SK-N-SH (cell line): ENCODE data around the gene P2RX4. TPM values are rescaled to one million over a fixed set of nuclear protein-coding genes. Genes with fewer than 3 reads are reported as not detected.
"Not testable (repeated sequence)": the region's sequence is repeated elsewhere in the genome, so short reads cannot be mapped to it uniquely, and the experiment has no call there.

ENCODE experiments used
- CTCF ChIA-PET: fragments of 300-600, 350-600 bp; formaldehyde crosslinking; extraction: SDS; loops from one replicate; lab custom pipeline; 2021; lab: Yijun Ruan, JAX
- POLR2A ChIA-PET: fragments of 350-600 bp; sonication (Branson Sonifier 250); formaldehyde crosslinking; extraction: SDS; loops from one replicate; lab custom pipeline; 2020; ENCODE audit warnings: antibody characterized with exemption, inconsistent platforms; lab: Yijun Ruan, JAX
- DNase-seq: peaks from one replicate; pipeline ENCODE4 v3.0.0; 2012
- H2AFZ ChIP-seq: fragments of 200-600 bp; sonication (generic); 2 replicates; pipeline ENCODE4 v1.8.1; 2016; ENCODE audit warnings: antibody characterized with exemption, mild to moderate bottlenecking, low read depth
- H3F3A ChIP-seq: fragments of 200-600 bp; sonication (generic); replicated peaks from 2 replicates; pipeline ENCODE3; 2016; ENCODE audit warnings: antibody characterized with exemption, mild to moderate bottlenecking; ENCODE audit not compliant: insufficient read depth
- H3K27ac ChIP-seq, 2 experiments: fragments of 200-500 bp in 1 of 2; fragments of 200-600 bp in 1 of 2; sonication (Bioruptor generic) in 1 of 2; sonication (generic), shearing (Covaris generic) in 1 of 2; 2 replicates each; pipeline versions ENCODE4 v1.5.1 to v1.6.1; 2014 to 2016; ENCODE audit warnings: low read depth in 2 of 2, inconsistent platforms in 1 of 2, low read length in 1 of 2, mild to moderate bottlenecking in 1 of 2, mixed read lengths in 1 of 2
- H3K27me3 ChIP-seq: fragments of 200-600 bp; sonication (generic), shearing (Covaris generic); 2 replicates; pipeline ENCODE4 v1.6.1; 2016; ENCODE audit warnings: mixed run types; ENCODE audit not compliant: insufficient read depth
- H3K36me3 ChIP-seq, 2 experiments: fragments of 200-500 bp in 1 of 2; fragments of 200-600 bp in 1 of 2; sonication (Bioruptor generic) in 1 of 2; sonication (generic) in 1 of 2; replicated peaks in 1 of 2; 2 replicates each; pipeline versions ENCODE3 to v1.5.1; 2014 to 2016; ENCODE audit warnings: low read length in 1 of 2, mild to moderate bottlenecking in 1 of 2; ENCODE audit not compliant: insufficient read depth in 2 of 2, control insufficient read depth in 1 of 2
- H3K4me1 ChIP-seq, 2 experiments: fragments of 200-500 bp in 1 of 2; fragments of 200-600 bp in 1 of 2; sonication (Bioruptor generic) in 1 of 2; sonication (generic), shearing (Covaris generic) in 1 of 2; 2 replicates each; pipeline versions ENCODE4 v1.5.1 to v1.6.1; 2014 to 2016; ENCODE audit warnings: low read depth in 1 of 2, low read length in 1 of 2, mixed run types in 1 of 2; ENCODE audit not compliant: insufficient read depth in 2 of 2, control insufficient read depth in 1 of 2
- H3K4me2 ChIP-seq: fragments of 200-600 bp; sonication (generic), shearing (Covaris generic); 2 replicates; pipeline ENCODE4 v1.6.1; 2017; ENCODE audit warnings: mixed run types
- H3K4me3 ChIP-seq, 2 experiments: fragments of 200-500 bp in 1 of 2; fragments of 200-600 bp in 1 of 2; sonication (Bioruptor generic) in 1 of 2; sonication (generic), shearing (Covaris generic) in 1 of 2; 2 replicates each; pipeline versions ENCODE4 v1.5.1 to v1.8.1; 2014 to 2016; ENCODE audit warnings: low read depth in 2 of 2, inconsistent platforms in 1 of 2, low read length in 1 of 2, mild to moderate bottlenecking in 1 of 2, mixed read lengths in 1 of 2, moderate library complexity in 1 of 2
- H3K79me2 ChIP-seq: fragments of 200-600 bp; sonication (generic); 2 replicates; pipeline ENCODE4 v1.8.1; 2017; ENCODE audit warnings: mild to moderate bottlenecking; ENCODE audit not compliant: insufficient read depth
- H3K9ac ChIP-seq: fragments of 200-600 bp; sonication (generic); 2 replicates; pipeline ENCODE4 v1.6.1; 2017; ENCODE audit warnings: mixed run types
- H3K9me2 ChIP-seq: fragments of 200-600 bp; sonication (generic); 2 replicates; pipeline ENCODE4 v1.6.1; 2017; ENCODE audit warnings: mixed run types
- H3K9me3 ChIP-seq: fragments of 200-600 bp; sonication (generic); 2 replicates; pipeline ENCODE4 v1.6.1; 2017; ENCODE audit warnings: mixed run types, mild to moderate bottlenecking, moderate library complexity
- H4K20me1 ChIP-seq: fragments of 200-600 bp; sonication (generic); 2 replicates; pipeline ENCODE4 v1.6.1; 2017; ENCODE audit warnings: mild to moderate bottlenecking, mixed run types; ENCODE audit not compliant: insufficient read depth
- EP300 ChIP-seq, 2 experiments: IDR thresholded peaks; 2 replicates each; pipeline versions ENCODE4 v1.4.0 to v1.6.1; 2012; ENCODE audit warnings: borderline replicate concordance in 1 of 2, low read depth in 1 of 2, low read length in 1 of 2
- EZH2phosphoT487 ChIP-seq: fragments of 200-600 bp; sonication (generic); IDR thresholded peaks from 2 replicates; pipeline ENCODE4 v1.6.1; 2017; ENCODE audit warnings: low read depth, mixed run types, mild to moderate bottlenecking, antibody characterized with exemption, moderate library complexity, borderline replicate concordance
- FOSL2 ChIP-seq: IDR thresholded peaks from 2 replicates; pipeline ENCODE4 v1.4.0; 2012; ENCODE audit warnings: low read depth, mild to moderate bottlenecking, moderate library complexity, borderline replicate concordance
- FOXJ3 ChIP-seq: sonication (generic); formaldehyde crosslinking; IDR thresholded peaks from 2 replicates; pipeline ENCODE4 v1.5.1; 2020; ENCODE audit warnings: mild to moderate bottlenecking, missing genetic modification reagents
- MEF2A ChIP-seq: IDR thresholded peaks from 2 replicates; pipeline ENCODE4 v1.4.0; 2012; ENCODE audit warnings: low read depth, borderline replicate concordance
- NRF1 ChIP-seq: IDR thresholded peaks from 2 replicates; pipeline ENCODE4 v1.6.1; 2012; ENCODE audit warnings: low read depth, mild to moderate bottlenecking, low read length
- POLR2AphosphoS5 ChIP-seq: IDR thresholded peaks from 2 replicates; pipeline ENCODE4 v1.6.1; 2012; ENCODE audit warnings: low read depth, low read length
- RAD21 ChIP-seq: IDR thresholded peaks from 2 replicates; pipeline ENCODE4 v1.6.1; 2012; ENCODE audit warnings: mild to moderate bottlenecking, low read length
- RFX5 ChIP-seq: IDR thresholded peaks from 2 replicates; pipeline ENCODE4 v1.6.1; 2012; ENCODE audit warnings: mild to moderate bottlenecking, improper control_type of control experiment, low read length
- SMC3 ChIP-seq: IDR thresholded peaks from 2 replicates; pipeline ENCODE4 v1.6.1; 2012; ENCODE audit warnings: low read depth, low read length, improper control_type of control experiment
- TCF12 ChIP-seq: IDR thresholded peaks from 2 replicates; pipeline ENCODE4 v1.4.0; 2012
- WGBS: methylation state at CpG from one replicate; pipeline ENCODE4 v1.1.6; 2017; ENCODE audit warnings: low lambda C conversion rate; 5-methylcytosine and 5-hydroxymethylcytosine counted together
- polyA plus RNA-seq, 3 experiments: library from polyadenylated mRNA; depleted of rRNA; stranded (reverse); fragments of >200 nt; gene quantifications; 2 replicates each; pipeline ENCODE4 v1.2.3, GENCODE V29; 2012
- TF ChIP-seq, protein P1 (sequence below): IDR thresholded peaks from 2 replicates; pipeline ENCODE4; 2012
- TF ChIP-seq, protein P2 (sequence below): fragments of 150-350 bp; IDR thresholded peaks from 2 replicates; pipeline ENCODE4 v1.6.1; 2016; ENCODE audit warnings: mild to moderate bottlenecking, low read depth, low read length

The P2RX4 gene
- polyA plus RNA-seq, 1 of the 3 experiments (the other 2 are of a cell fraction): 32.2 TPM

DNA sequence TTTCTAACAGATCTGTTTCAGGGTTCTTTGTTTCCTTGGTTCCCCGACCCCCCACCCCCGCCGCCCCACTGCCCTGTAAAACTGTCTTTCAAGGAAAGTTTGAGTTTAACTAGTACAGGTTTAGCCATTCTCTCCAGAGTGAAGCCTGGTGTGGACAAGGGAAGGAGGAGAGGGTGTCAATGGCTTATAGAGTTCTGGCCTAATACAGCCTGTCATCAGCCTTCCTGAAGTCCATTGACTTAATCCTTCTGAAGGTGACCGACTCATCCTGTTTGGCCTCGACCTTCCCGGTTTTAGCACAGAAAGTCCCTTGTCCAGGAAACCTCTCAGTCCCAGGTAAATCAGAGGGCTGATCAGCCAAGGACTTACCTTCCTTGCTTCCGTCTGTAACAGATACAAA lies 11.0 kb upstream of the P2RX4 start:
- no peak for DNase-seq
- H3K36me3 ChIP-seq: no peaks in the 10 kb centered on the region
- H4K20me1 ChIP-seq: no peaks in the 10 kb centered on the region
- no peaks in the 10 kb centered on the region for H3K79me2 ChIP-seq
- TF ChIP-seq, protein P1, sequence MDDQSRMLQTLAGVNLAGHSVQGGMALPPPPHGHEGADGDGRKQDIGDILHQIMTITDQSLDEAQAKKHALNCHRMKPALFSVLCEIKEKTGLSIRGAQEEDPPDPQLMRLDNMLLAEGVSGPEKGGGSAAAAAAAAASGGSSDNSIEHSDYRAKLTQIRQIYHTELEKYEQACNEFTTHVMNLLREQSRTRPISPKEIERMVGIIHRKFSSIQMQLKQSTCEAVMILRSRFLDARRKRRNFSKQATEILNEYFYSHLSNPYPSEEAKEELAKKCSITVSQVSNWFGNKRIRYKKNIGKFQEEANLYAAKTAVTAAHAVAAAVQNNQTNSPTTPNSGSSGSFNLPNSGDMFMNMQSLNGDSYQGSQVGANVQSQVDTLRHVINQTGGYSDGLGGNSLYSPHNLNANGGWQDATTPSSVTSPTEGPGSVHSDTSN: no peak
- no peak for TF ChIP-seq POLR2AphosphoS5
- TF ChIP-seq NRF1: no peak
- no peak for TF ChIP-seq EP300 (IDR thresholded peaks at IDR 0.05; ENCODE audit: borderline replicate concordance in 1 of 2, low read depth in 1 of 2, low read length in 1 of 2)
- no peak for TF ChIP-seq TCF12
- no peak for TF ChIP-seq FOSL2
- TF ChIP-seq, protein P2, sequence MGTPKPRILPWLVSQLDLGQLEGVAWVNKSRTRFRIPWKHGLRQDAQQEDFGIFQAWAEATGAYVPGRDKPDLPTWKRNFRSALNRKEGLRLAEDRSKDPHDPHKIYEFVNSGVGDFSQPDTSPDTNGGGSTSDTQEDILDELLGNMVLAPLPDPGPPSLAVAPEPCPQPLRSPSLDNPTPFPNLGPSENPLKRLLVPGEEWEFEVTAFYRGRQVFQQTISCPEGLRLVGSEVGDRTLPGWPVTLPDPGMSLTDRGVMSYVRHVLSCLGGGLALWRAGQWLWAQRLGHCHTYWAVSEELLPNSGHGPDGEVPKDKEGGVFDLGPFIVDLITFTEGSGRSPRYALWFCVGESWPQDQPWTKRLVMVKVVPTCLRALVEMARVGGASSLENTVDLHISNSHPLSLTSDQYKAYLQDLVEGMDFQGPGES: no peak
- no peak for TF ChIP-seq FOXJ3 (CRISPR knock-in tag)
- TF ChIP-seq MEF2A: no peak
- TF ChIP-seq EZH2phosphoT487: no peak
- no peak for TF ChIP-seq SMC3
- no peak for TF ChIP-seq RAD21
- no peak for TF ChIP-seq RFX5
- H3F3A ChIP-seq: no peaks in the 10 kb centered on the region
- no peaks in the 10 kb centered on the region for H3K9me2 ChIP-seq
- H3K9ac ChIP-seq: no peak overlapping the region
- H3K4me2 ChIP-seq: no peak overlapping the region
- WGBS: 57% methylated on average over 7 of the region's 7 CpGs
- H2AFZ ChIP-seq: no peak overlapping the region
- H3K27ac ChIP-seq: no peak overlapping the region
- H3K9me3 ChIP-seq: no peaks in the 10 kb centered on the region
- no peak overlapping the region for H3K4me3 ChIP-seq
- H3K27me3 ChIP-seq: 0 out of 2 replicates have a peak, but pooled peaks cover 6% of the 10 kb centered on the region
- POLR2A ChIA-PET: no interaction called here
- peaks cover 0 to 9% of the 10 kb centered on the region in 2 experiments; a peak in 2 of 4 replicates for H3K4me1 ChIP-seq
- CTCF ChIA-PET: interaction anchor here (1.7 kb wide), 1 partner anchor 31 kb away, joined by 3 read pairs; no protein-coding TSS in a partner anchor

DNA sequence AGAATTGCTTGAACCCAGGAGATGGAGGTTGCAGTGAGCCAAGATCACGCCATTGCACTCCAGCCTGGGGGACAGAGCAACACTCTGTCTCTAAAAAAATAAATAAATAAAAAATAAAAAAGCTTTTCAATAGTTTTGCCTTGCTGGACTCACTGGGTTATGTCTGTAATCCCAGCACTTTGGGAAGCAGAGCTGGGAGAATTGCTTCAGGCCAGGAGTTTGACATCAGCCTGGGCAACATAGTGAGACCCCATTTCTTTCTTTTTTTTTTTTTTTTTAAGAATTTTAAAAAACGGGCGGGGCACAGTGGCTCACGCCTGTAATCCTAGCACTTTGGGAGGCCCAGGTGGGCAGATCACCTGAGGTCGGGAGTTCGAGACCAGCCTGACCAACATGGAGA lies 8.8 kb upstream of the P2RX4 start:
- H3K27me3 ChIP-seq, H3K4me3 ChIP-seq, H3K9me2 ChIP-seq, H3K9me3 ChIP-seq, H3F3A ChIP-seq, H3K4me1 ChIP-seq, H3K4me2 ChIP-seq, H3K27ac ChIP-seq, H3K36me3 ChIP-seq, H3K9ac ChIP-seq, H3K79me2 ChIP-seq, H4K20me1 ChIP-seq, DNase-seq, H2AFZ ChIP-seq, CTCF ChIA-PET, POLR2A ChIA-PET: not testable (repeated sequence)
- 84% methylated on average over 6 of the region's 6 CpGs for WGBS
